HepG2 (cell line): ENCODE results near the gene NABP2. TPM values are rescaled to one million over a fixed set of nuclear protein-coding genes. Genes with fewer than 3 reads are reported as not detected.

Experiments used
- ZNF124 ChIP-seq: sonication (generic); formaldehyde crosslinking; IDR thresholded peaks from 2 replicates; pipeline ENCODE4 v1.4.0; 2020; ENCODE audit warnings: missing genetic modification reagents
- ZNF383 ChIP-seq: sonication (generic); formaldehyde crosslinking; IDR thresholded peaks from 2 replicates; pipeline ENCODE4 v1.4.0; 2020; ENCODE audit warnings: missing genetic modification reagents, mild to moderate bottlenecking, borderline replicate concordance
- polyA plus RNA-seq, 8 experiments: library from polyadenylated mRNA; depleted of rRNA in 3 of 8; stranded (reverse) in 7 of 8; unstranded in 1 of 8; fragments of >200 nt; fragmentation: Illumina TruSeq in 4 of 8; extraction: Trizol in 4 of 8; gene quantifications; 2 replicates each; pipeline versions ENCODE4 v1.2.1 to v1.2.3, GENCODE V29; 2011 to 2016; ENCODE audit warnings: low read depth in 4 of 8, missing spikeins in 1 of 8, mixed read lengths in 1 of 8; ENCODE audit not compliant: insufficient read depth in 1 of 8
- total RNA-seq, 5 experiments: library from RNA; depleted of rRNA; stranded (reverse); fragments of >200 nt; fragmentation: Illumina TruSeq; extraction: Trizol; gene quantifications; 2 replicates each; pipeline ENCODE4 v1.2.3, GENCODE V29; 2016; ENCODE audit warnings: low read depth in 1 of 5
- TF ChIP-seq, protein P1 (sequence below): sonication (generic); formaldehyde crosslinking; IDR thresholded peaks from 2 replicates; pipeline ENCODE4 v1.5.0; 2020; ENCODE audit warnings: missing genetic modification reagents, mild to moderate bottlenecking, borderline replicate concordance

NABP2 gene
- total and polyA plus RNA-seq, 2 of the 13 experiments (the other 11 are each of a cell fraction or from before 2014, with no cell fraction given) = 33.2 to 35.5 TPM

- TF ChIP-seq, protein P1, sequence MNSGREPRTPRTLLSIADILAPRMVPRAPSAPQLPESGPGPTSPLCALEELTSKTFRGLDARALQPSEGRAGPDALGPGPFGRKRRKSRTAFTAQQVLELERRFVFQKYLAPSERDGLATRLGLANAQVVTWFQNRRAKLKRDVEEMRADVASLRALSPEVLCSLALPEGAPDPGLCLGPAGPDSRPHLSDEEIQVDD (CRISPR knock-in tag) = no peak
- no peak for TF ChIP-seq ZNF124 (CRISPR knock-in tag)
- no peak for TF ChIP-seq ZNF383 (CRISPR knock-in tag)
- TF ChIP-seq, all 625 proteins: peak for 0
Measured at GRCh38 chr12:56278905-56279304, 54.8 kb downstream of the NABP2 start (continued).

Other genes with a start within 250 kb of the NABP2 start
- gene SUOX, start 227.1 kb upstream of the NABP2 start, total RNA-seq (2016; rRNA removed; fragmentation: Illumina TruSeq; extraction: Trizol) = 23.9 and 24.6 TPM in 2 replicates
- 25.9 and 28.9 TPM in 2 replicates for gene SUOX, start 227.1 kb upstream of the NABP2 start, polyA plus RNA-seq (2011; rRNA removed)
- gene IKZF4, start 203.3 kb upstream of the NABP2 start, total RNA-seq (2016; rRNA removed; fragmentation: Illumina TruSeq; extraction: Trizol) = 0.58 and 0.76 TPM in 2 replicates
- 2.2 TPM in 2 replicates for gene IKZF4, start 203.3 kb upstream of the NABP2 start, polyA plus RNA-seq (2011; rRNA removed)
- gene RPS26, start 182.4 kb upstream of the NABP2 start, total RNA-seq (2016; rRNA removed; fragmentation: Illumina TruSeq; extraction: Trizol) = 421 and 486 TPM in 2 replicates
- gene RPS26, start 182.4 kb upstream of the NABP2 start, polyA plus RNA-seq (2011; rRNA removed) = 137 and 150 TPM in 2 replicates
- gene ERBB3, start 144.2 kb upstream of the NABP2 start, total RNA-seq (2016; rRNA removed; fragmentation: Illumina TruSeq; extraction: Trizol) = 55.2 and 93.6 TPM in 2 replicates
- gene ERBB3, start 144.2 kb upstream of the NABP2 start, polyA plus RNA-seq (2011; rRNA removed) = 358 and 371 TPM in 2 replicates
- 240 and 281 TPM in 2 replicates for gene PA2G4, start 119.8 kb upstream of the NABP2 start, total RNA-seq (2016; rRNA removed; fragmentation: Illumina TruSeq; extraction: Trizol)
- 115 and 147 TPM in 2 replicates for gene PA2G4, start 119.8 kb upstream of the NABP2 start, polyA plus RNA-seq (2011; rRNA removed)
- 4,012 and 4,443 TPM in 2 replicates for gene RPL41, start 107.7 kb upstream of the NABP2 start, total RNA-seq (2016; rRNA removed; fragmentation: Illumina TruSeq; extraction: Trizol)
- 6,595 and 7,670 TPM in 2 replicates for gene RPL41, start 107.7 kb upstream of the NABP2 start, polyA plus RNA-seq (2011; rRNA removed)
- 1.9 and 2.3 TPM in 2 replicates for gene ZC3H10, start 106.1 kb upstream of the NABP2 start, total RNA-seq (2016; rRNA removed; fragmentation: Illumina TruSeq; extraction: Trizol)
- gene ZC3H10, start 106.1 kb upstream of the NABP2 start, polyA plus RNA-seq (2011; rRNA removed) = 0.70 and 0.98 TPM in 2 replicates
- gene ESYT1, start 96.1 kb upstream of the NABP2 start, total RNA-seq (2016; rRNA removed; fragmentation: Illumina TruSeq; extraction: Trizol) = 30.1 and 66.9 TPM in 2 replicates
- gene ESYT1, start 96.1 kb upstream of the NABP2 start, polyA plus RNA-seq (2011; rRNA removed) = 71.0 and 80.1 TPM in 2 replicates
- gene MYL6B, start 71.8 kb upstream of the NABP2 start, total RNA-seq (2016; rRNA removed; fragmentation: Illumina TruSeq; extraction: Trizol) = 75.7 and 76.5 TPM in 2 replicates
- 81.4 and 88.7 TPM in 2 replicates for gene MYL6B, start 71.8 kb upstream of the NABP2 start, polyA plus RNA-seq (2011; rRNA removed)
- gene MYL6, start 66.0 kb upstream of the NABP2 start, total RNA-seq (2016; rRNA removed; fragmentation: Illumina TruSeq; extraction: Trizol) = 1,192 and 1,778 TPM in 2 replicates
- 983 and 1,127 TPM in 2 replicates for gene MYL6, start 66.0 kb upstream of the NABP2 start, polyA plus RNA-seq (2011; rRNA removed)
- 13.1 and 21.3 TPM in 2 replicates for gene SMARCC2, start 34.9 kb upstream of the NABP2 start, total RNA-seq (2016; rRNA removed; fragmentation: Illumina TruSeq; extraction: Trizol)
- gene SMARCC2, start 34.9 kb upstream of the NABP2 start, polyA plus RNA-seq (2011; rRNA removed) = 21.0 and 24.1 TPM in 2 replicates
- gene RNF41, start 2.4 kb upstream of the NABP2 start, total RNA-seq (2016; rRNA removed; fragmentation: Illumina TruSeq; extraction: Trizol) = 27.1 and 32.9 TPM in 2 replicates
- 39.4 and 46.7 TPM in 2 replicates for gene RNF41, start 2.4 kb upstream of the NABP2 start, polyA plus RNA-seq (2011; rRNA removed)
- 39.7 and 101 TPM in 2 replicates for gene SLC39A5, start 5.7 kb downstream of the NABP2 start, total RNA-seq (2016; rRNA removed; fragmentation: Illumina TruSeq; extraction: Trizol)
- 59.7 and 80.6 TPM in 2 replicates for gene SLC39A5, start 5.7 kb downstream of the NABP2 start, polyA plus RNA-seq (2011; rRNA removed)
- 7.8 and 22.0 TPM in 2 replicates for gene ANKRD52, start 34.0 kb downstream of the NABP2 start, total RNA-seq (2016; rRNA removed; fragmentation: Illumina TruSeq; extraction: Trizol)
- gene ANKRD52, start 34.0 kb downstream of the NABP2 start, polyA plus RNA-seq (2011; rRNA removed) = 9.2 and 11.2 TPM in 2 replicates
- 18.6 and 21.0 TPM in 2 replicates for gene COQ10A, start 42.6 kb downstream of the NABP2 start, total RNA-seq (2016; rRNA removed; fragmentation: Illumina TruSeq; extraction: Trizol)
- 35.3 and 37.3 TPM in 2 replicates for gene COQ10A, start 42.6 kb downstream of the NABP2 start, polyA plus RNA-seq (2011; rRNA removed)
- gene CS, start 76.0 kb downstream of the NABP2 start, total RNA-seq (2016; rRNA removed; fragmentation: Illumina TruSeq; extraction: Trizol) = 175 and 243 TPM in 2 replicates
- gene CS, start 76.0 kb downstream of the NABP2 start, polyA plus RNA-seq (2011; rRNA removed) = 173 and 177 TPM in 2 replicates
- gene CNPY2, start 91.6 kb downstream of the NABP2 start, total RNA-seq (2016; rRNA removed; fragmentation: Illumina TruSeq; extraction: Trizol) = 246 and 356 TPM in 2 replicates
- gene CNPY2, start 91.6 kb downstream of the NABP2 start, polyA plus RNA-seq (2011; rRNA removed) = 250 and 285 TPM in 2 replicates
- 14.8 and 27.2 TPM in 2 replicates for gene PAN2, start 109.7 kb downstream of the NABP2 start, total RNA-seq (2016; rRNA removed; fragmentation: Illumina TruSeq; extraction: Trizol)
- gene PAN2, start 109.7 kb downstream of the NABP2 start, polyA plus RNA-seq (2011; rRNA removed) = 61.1 and 68.5 TPM in 2 replicates
- gene IL23A, start 114.5 kb downstream of the NABP2 start, total RNA-seq (2016; rRNA removed; fragmentation: Illumina TruSeq; extraction: Trizol) = 0.35 and 0.51 TPM in 2 replicates
- gene IL23A, start 114.5 kb downstream of the NABP2 start, polyA plus RNA-seq (2011; rRNA removed) = 0.33 and 0.72 TPM in 2 replicates
- 41.6 and 43.5 TPM in 2 replicates for gene STAT2, start 135.8 kb downstream of the NABP2 start, total RNA-seq (2016; rRNA removed; fragmentation: Illumina TruSeq; extraction: Trizol)
- 84.6 and 107 TPM in 2 replicates for gene STAT2, start 135.8 kb downstream of the NABP2 start, polyA plus RNA-seq (2011; rRNA removed)
- gene APOF, start 138.5 kb downstream of the NABP2 start, total RNA-seq (2016; rRNA removed; fragmentation: Illumina TruSeq; extraction: Trizol) = 1.7 and 3.3 TPM in 2 replicates
- 23.9 and 27.5 TPM in 2 replicates for gene APOF, start 138.5 kb downstream of the NABP2 start, polyA plus RNA-seq (2011; rRNA removed)
- 20.3 and 25.6 TPM in 2 replicates for gene TIMELESS, start 225.1 kb downstream of the NABP2 start, total RNA-seq (2016; rRNA removed; fragmentation: Illumina TruSeq; extraction: Trizol)
- 3.7 and 4.0 TPM in 2 replicates for gene TIMELESS, start 225.1 kb downstream of the NABP2 start, polyA plus RNA-seq (2011; rRNA removed)
- gene MIP, start 230.3 kb downstream of the NABP2 start, total RNA-seq (2016; rRNA removed; fragmentation: Illumina TruSeq; extraction: Trizol) = not detected in 2 replicates
- 0.14 TPM in 1 of 2 replicates, not detected in the other for gene MIP, start 230.3 kb downstream of the NABP2 start, polyA plus RNA-seq (2011; rRNA removed)
- 4.1 and 4.5 TPM in 2 replicates for gene SPRYD4, start 244.2 kb downstream of the NABP2 start, total RNA-seq (2016; rRNA removed; fragmentation: Illumina TruSeq; extraction: Trizol)
- gene SPRYD4, start 244.2 kb downstream of the NABP2 start, polyA plus RNA-seq (2011; rRNA removed) = 3.6 and 3.9 TPM in 2 replicates